Ascending aorta (tissue), 2 donors: ENCODE results near the gene ITSN2. TPM values are rescaled to one million over a fixed set of nuclear protein-coding genes. Genes with fewer than 3 reads are reported as not detected.

Source experiments
- DNase-seq, 2 donors: peaks; one replicate each; pipeline ENCODE4 v3.0.0-alpha.2; 2019; ENCODE audit warnings: low spot score in 2 of 2
- H3K27ac ChIP-seq, 2 donors: fragments of 200-600 bp; sonication (generic); one replicate each; pipeline ENCODE4 v1.5.1; 2016 to 2017; ENCODE audit warnings: mild to moderate bottlenecking in 1 of 2
- H3K27me3 ChIP-seq: fragments of 200-600 bp; sonication (generic); one replicate; pipeline ENCODE4 v1.5.1; 2017
- H3K36me3 ChIP-seq, 2 donors: fragments of 200-600 bp; sonication (generic); one replicate each; pipeline ENCODE4 v1.5.1; 2016
- H3K4me1 ChIP-seq, 2 donors: fragments of 200-600 bp; sonication (generic); one replicate each; pipeline ENCODE4 v1.5.1; 2016 to 2017; ENCODE audit warnings: mild to moderate bottlenecking in 1 of 2
- H3K4me3 ChIP-seq, 2 donors: fragments of 200-600 bp; sonication (generic); one replicate each; pipeline ENCODE4 v1.5.1; 2016 to 2017; ENCODE audit warnings: mild to moderate bottlenecking in 1 of 2
- H3K9me3 ChIP-seq, 2 donors: fragments of 200-600 bp; sonication (generic); one replicate each; pipeline ENCODE4 v1.5.1; 2016
- CTCF ChIP-seq, 3 experiments: fragments of 200-600 bp in 2 of 3; fragments of 450-650 bp in 1 of 3; sonication (generic) in 2 of 3; IDR thresholded peaks; one replicate each; pipeline ENCODE4 v1.5.1; 2016 to 2019; ENCODE audit warnings: antibody characterized with exemption in 3 of 3, mild to moderate bottlenecking in 1 of 3, moderate library complexity in 1 of 3
- intact Hi-C: fragments of 100-400 bp; cut with DNase I; formaldehyde crosslinking; loops from one replicate; pipeline ENCODE4 v1.15.1; 2023
- total RNA-seq: library from RNA; depleted of rRNA; stranded (reverse); fragments of >200 nt; gene quantifications from one replicate; pipeline ENCODE4 v1.1.0, GENCODE V29; 2016

Gene ITSN2
- total RNA-seq, 1 donor from 2014 or later = 70.0 TPM

GRCh38 chr2:24385366-24385765 lies 25.0 kb upstream of the ITSN2 start:
- no peak for TF ChIP-seq CTCF (IDR thresholded peaks at IDR 0.05)
- no peak for DNase-seq
- Histone ChIP-seq H3K4me1 (no peaks in the 10 kb centered on the region), H3K36me3 (no peaks in the 10 kb centered on the region), H3K27ac (no peak overlapping the region), H3K27me3 (no peaks in the 10 kb centered on the region), H3K4me3 (no peak overlapping the region), H3K9me3 (no peaks in the 10 kb centered on the region)
- intact Hi-C loops = no loop called here

- no peaks in the 10 kb centered on the region for H3K27me3 ChIP-seq
- H3K4me3 ChIP-seq = no peak overlapping the region
- TF ChIP-seq CTCF (IDR thresholded peaks at IDR 0.05) = peak; percentile 55 to 91 (median 88)
- no peaks in the 10 kb centered on the region for H3K9me3 ChIP-seq
- no peak overlapping the region for H3K27ac ChIP-seq
- peak in 1 of 2 donors; percentile 73 for DNase-seq
- intact Hi-C loops = loop anchor here (2.0 to 5.0 kb wide), 2 partner anchors 80 to 154 kb away; no protein-coding TSS in a partner anchor
- H3K36me3 ChIP-seq = no peaks in the 10 kb centered on the region
- H3K4me1 ChIP-seq = no peaks in the 10 kb centered on the region
These were observed 22.2 kb upstream of the ITSN2 start for GRCh38 chr2:24382363-24383073.

GRCh38 chr2:24380820-24381219 lies 20.5 kb upstream of the ITSN2 start:
- intact Hi-C loops = loop anchor here (5.0 kb wide), 1 partner anchor 79 kb away; no protein-coding TSS in a partner anchor

GRCh38 chr2:24375349-24376087 lies 15.2 kb upstream of the ITSN2 start:
- Histone ChIP-seq H3K27me3 (no peaks in the 10 kb centered on the region), H3K36me3 (no peaks in the 10 kb centered on the region), H3K4me1 (no peaks in the 10 kb centered on the region), H3K27ac (no peak overlapping the region), H3K9me3 (no peaks in the 10 kb centered on the region), H3K4me3 (no peak overlapping the region)
- intact Hi-C loops = no loop called here
- DNase-seq = no peak
- no peak for TF ChIP-seq CTCF (IDR thresholded peaks at IDR 0.05)

More at GRCh38 chr2:24380820-24381219, 20.5 kb upstream of the ITSN2 start:
- DNase-seq = no peak
- no peak for TF ChIP-seq CTCF (IDR thresholded peaks at IDR 0.05)
- Histone ChIP-seq H3K36me3 (no peaks in the 10 kb centered on the region), H3K9me3 (no peaks in the 10 kb centered on the region), H3K27ac (no peak overlapping the region), H3K4me3 (no peak overlapping the region), H3K4me1 (no peaks in the 10 kb centered on the region), H3K27me3 (no peaks in the 10 kb centered on the region)

GRCh38 chr2:24374301-24374700 lies 14.0 kb upstream of the ITSN2 start:
- H3K27me3 ChIP-seq = no peaks in the 10 kb centered on the region
- no peak for TF ChIP-seq CTCF (IDR thresholded peaks at IDR 0.05)
- intact Hi-C loops = no loop called here
- H3K9me3 ChIP-seq = no peaks in the 10 kb centered on the region
- H3K36me3 ChIP-seq = no peaks in the 10 kb centered on the region
- no peak for DNase-seq
- no peak overlapping the region for H3K4me3 ChIP-seq
- no peak overlapping the region for H3K27ac ChIP-seq
- H3K4me1 ChIP-seq = no peaks in the 10 kb centered on the region
